ENCODE data around the gene UBE2J2.

GRCh38 chr1:1264868-1265272, 8.8 kb downstream of the UBE2J2 start:
- TF ChIP-seq, protein P1, sequence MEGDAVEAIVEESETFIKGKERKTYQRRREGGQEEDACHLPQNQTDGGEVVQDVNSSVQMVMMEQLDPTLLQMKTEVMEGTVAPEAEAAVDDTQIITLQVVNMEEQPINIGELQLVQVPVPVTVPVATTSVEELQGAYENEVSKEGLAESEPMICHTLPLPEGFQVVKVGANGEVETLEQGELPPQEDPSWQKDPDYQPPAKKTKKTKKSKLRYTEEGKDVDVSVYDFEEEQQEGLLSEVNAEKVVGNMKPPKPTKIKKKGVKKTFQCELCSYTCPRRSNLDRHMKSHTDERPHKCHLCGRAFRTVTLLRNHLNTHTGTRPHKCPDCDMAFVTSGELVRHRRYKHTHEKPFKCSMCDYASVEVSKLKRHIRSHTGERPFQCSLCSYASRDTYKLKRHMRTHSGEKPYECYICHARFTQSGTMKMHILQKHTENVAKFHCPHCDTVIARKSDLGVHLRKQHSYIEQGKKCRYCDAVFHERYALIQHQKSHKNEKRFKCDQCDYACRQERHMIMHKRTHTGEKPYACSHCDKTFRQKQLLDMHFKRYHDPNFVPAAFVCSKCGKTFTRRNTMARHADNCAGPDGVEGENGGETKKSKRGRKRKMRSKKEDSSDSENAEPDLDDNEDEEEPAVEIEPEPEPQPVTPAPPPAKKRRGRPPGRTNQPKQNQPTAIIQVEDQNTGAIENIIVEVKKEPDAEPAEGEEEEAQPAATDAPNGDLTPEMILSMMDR (IDR thresholded peaks at IDR 0.05): no peak
- no peak for TF ChIP-seq EP300 (IDR thresholded peaks at IDR 0.05)

Measured in suprapubic skin (tissue), 3 donors.